HFF-Myc (cell line): Measurements from ENCODE around the gene RBM19.

Experiments
- DNase-seq: peaks from one replicate; pipeline ENCODE4 v3.0.0-alpha.2; 2011; ENCODE audit warnings: low read depth; ENCODE audit errors: extremely low read depth
- H3K4me3 ChIP-seq: replicated peaks from 2 replicates; pipeline ENCODE4 v1.5.1; 2011; ENCODE audit warnings: low read depth, mild to moderate bottlenecking, control low read depth, low read length
- CTCF ChIP-seq: IDR thresholded peaks from 2 replicates; pipeline ENCODE4 v1.5.1; 2012; ENCODE audit warnings: mild to moderate bottlenecking, low read depth, low read length, control low read depth; ENCODE audit errors: missing control alignments

Gene RBM19

GRCh38 chr12:113875691-113876090 lies 90.4 kb downstream of the RBM19 start:
- TF ChIP-seq CTCF: no peak

DNA sequence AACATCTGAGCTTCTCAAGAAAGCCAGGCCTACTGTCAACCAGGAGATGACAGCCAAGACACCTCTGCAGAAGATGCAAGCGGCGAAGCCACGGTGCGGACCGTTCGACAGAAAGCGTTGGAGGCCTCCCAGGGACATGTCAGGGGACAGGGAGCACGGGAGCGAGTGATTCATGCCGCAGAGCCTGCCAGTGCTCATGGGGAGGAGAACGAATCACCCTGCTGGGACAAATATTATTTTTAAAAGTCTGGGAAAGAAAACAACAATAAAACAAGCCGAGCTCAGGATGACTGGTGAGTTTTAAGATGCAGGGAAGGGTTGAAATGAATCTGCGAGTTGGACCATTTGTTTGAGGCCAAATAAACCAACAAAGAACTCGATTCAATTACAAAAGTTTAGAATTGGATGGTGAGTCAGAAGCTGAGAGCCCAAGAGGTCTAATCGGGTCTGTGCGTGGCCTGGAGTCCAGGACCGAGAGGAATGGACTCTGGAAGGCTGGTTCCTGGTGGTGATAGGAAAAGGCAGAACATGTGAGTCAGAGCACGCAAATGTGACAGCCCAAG lies 91.0 kb downstream of the RBM19 start:
- H3K4me3 ChIP-seq: no peak overlapping the region
- DNase-seq: no peak
- TF ChIP-seq CTCF: no peak

More at GRCh38 chr12:113875691-113876090, 90.4 kb downstream of the RBM19 start:
- no peak overlapping the region for H3K4me3 ChIP-seq
- DNase-seq: no peak

DNA sequence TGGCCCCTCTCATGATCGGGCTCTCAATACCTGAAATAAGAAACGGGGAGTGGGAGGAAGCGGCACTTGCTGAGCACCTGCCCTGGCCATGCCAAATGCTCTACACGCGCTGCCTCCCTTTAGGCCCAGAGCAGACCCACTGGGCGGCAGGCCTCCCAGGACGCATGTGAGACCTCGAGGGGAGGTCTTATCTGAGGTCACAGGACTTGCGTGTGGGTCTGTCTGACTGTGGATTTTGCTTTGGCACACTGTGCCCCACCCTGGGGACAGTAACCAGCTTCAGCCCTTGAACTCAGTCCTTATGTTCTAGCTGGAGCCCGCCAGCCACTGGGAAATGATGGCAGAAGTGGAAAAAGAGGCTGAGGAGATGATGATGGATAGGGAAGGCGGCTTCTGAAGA lies 91.8 kb downstream of the RBM19 start:
- H3K4me3 ChIP-seq: no peak overlapping the region
- no peak for TF ChIP-seq CTCF
- DNase-seq: no peak

GRCh38 chr12:113873740-113874139 lies 92.4 kb downstream of the RBM19 start:
- no peak for DNase-seq
- no peak overlapping the region for H3K4me3 ChIP-seq
- TF ChIP-seq CTCF: no peak

- no peak for DNase-seq
- no peak overlapping the region for H3K4me3 ChIP-seq
- no peak for TF ChIP-seq CTCF
Observed at GRCh38 chr12:113870890-113871289, 95.2 kb downstream of the RBM19 start.

- TF ChIP-seq CTCF: no peak
- no peak for DNase-seq
- no peak overlapping the region for H3K4me3 ChIP-seq
Observed at GRCh38 chr12:113870035-113870434, 96.1 kb downstream of the RBM19 start.

- no peak for DNase-seq
Observed at GRCh38 chr12:113868365-113868764, 97.8 kb downstream of the RBM19 start.

More at GRCh38 chr12:113868365-113868764, 97.8 kb downstream of the RBM19 start:
- no peak for TF ChIP-seq CTCF
- H3K4me3 ChIP-seq: no peak overlapping the region
